Measurements from ENCODE around the gene CHCHD3.

DNA sequence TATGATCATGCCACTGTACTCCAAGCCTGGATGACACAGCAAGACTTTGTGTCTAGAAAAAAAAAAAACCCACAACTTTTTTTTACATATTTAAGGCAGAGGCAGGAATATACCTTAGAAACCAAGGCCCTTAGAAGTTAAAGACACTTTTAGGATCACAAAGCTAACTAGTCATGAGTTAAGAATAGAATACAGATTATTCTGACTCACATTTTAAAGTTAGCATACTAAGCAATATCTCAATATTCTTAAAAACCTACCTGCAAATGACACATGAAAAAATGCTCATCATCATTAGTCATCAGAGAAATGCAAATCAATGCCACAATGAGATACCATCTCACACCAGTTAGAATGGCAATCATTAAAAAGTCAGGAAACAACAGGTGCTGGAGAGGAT is 177.7 kb downstream of the CHCHD3 start:
- TF ChIP-seq YY1 (IDR thresholded peaks at IDR 0.05; ENCODE audit: insufficient read depth, insufficient read length) = no peak
- no peak for TF ChIP-seq SUZ12 (IDR thresholded peaks at IDR 0.05; ENCODE audit: extremely low read depth, insufficient read depth, insufficient read length)

Measured in NT2/D1 (cell line).